HG03039 (cell line): ENCODE data around the gene TMEM269.
"Not testable (repeated sequence)": the region's sequence is repeated elsewhere in the genome, so short reads cannot be mapped to it uniquely, and the experiment has no call there.

Experiments
- ATAC-seq: cut with Tn5 transposase; IDR thresholded peaks from one replicate; pipeline ENCODE4 v1.9.1; 2021; ENCODE audit warnings: mild to moderate bottlenecking, moderate library complexity; ENCODE audit not compliant: unreplicated experiment

TMEM269 gene

DNA sequence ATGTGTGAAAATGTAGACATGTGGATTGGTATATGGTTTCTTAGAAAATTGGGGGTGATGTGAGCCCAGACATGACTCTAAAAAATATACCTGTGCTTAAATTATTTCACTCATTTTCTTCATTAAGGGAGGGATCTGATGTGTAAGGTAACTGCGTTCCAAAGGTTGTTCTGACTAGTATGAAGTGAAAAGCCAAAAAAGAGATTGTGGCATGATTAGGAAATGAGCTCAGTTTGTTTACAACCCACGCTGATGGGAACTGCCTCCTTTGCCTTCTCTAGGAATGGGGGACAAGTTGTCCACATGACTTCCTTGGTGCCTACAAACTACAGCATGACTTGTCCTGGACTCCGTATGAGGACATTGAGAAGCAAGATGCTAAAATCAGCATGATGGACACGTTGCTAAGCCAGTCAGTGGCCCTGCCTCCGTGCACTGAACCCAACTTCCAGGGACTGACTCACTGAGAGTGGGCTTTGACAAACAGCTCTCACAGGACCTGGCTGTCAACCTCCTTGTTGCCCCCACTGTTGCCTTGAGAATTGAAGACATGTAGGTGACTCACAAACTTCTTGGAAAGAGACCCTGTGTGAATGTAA is 9.8 kb upstream of the TMEM269 start:
- no peak for ATAC-seq

DNA sequence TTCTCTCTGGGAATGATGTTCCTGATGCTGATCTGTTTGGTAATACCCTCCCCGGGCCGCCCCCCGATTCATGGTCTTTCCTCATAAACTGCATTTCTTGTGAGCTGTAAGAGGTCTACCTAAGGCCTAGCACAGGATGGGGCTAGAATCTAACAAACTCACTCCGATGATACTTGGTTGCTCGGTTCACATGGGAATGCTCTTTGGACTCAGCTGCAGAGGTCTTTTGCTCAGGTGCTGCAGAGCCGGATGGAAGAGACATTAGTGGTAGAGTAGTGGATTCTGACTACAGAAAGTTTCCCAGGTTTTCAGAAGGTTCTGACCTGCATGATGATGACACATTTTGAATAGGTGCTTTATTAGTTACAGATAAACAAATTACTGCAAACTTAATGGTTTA is 8.3 kb upstream of the TMEM269 start:
- no peak for ATAC-seq

DNA sequence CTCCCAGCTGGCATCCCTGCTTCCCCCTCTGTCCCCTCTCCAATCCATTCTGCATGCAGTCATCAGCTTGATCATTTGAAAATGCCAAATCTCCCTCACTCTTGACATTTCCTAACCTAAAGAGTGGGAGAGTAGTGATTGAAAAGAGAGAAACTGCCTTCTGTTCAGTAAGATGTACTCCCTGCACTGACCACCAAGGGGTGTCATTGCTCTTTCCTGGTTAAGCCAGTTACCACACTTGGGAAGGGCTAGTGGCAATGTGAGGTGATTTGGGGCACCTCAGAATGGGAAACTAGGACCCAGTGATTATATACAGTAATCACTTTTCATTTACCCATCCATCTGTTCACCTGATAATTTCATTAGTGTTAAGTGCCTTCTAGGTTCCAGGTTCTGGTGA is 6.9 kb upstream of the TMEM269 start:
- ATAC-seq, result no peak

DNA sequence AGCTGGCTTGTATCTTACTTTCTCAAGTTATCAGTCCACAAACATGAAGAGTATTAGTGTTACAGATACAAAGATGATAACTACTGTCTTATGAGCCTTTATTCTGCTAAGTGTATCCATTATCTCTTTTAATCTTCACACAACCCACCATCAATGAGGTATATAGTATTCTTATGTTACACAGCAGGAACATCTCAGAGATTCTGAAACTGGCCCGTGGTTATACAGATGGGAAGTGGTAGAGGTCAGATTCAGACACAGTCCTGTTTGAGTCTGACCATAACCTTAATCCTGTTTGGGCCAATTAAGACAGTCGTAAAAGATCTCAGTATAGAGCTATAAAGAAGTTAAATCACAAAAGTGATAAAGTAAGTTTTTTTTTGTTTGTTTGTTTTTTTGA is 5.1 kb upstream of the TMEM269 start:
- no peak for ATAC-seq

DNA sequence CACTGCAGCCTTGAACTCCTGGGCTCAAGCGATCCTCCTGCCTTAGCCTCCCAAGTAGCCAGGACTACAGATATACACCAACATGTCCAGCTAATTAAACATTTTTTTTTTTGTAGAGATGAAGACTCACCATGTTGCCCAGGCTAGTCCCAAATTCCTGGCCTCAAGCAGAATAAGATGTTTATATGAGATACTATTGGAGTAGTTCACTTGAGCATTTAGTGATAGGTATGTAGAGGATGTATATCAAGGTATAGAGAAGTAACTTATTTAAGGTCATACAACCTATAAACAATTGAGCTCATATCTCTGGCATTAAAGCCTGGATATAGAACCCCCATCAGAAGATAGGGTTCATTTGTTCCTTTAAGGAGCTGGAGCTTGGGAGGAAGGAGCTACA is 4.6 kb upstream of the TMEM269 start:
- ATAC-seq, result no peak

DNA sequence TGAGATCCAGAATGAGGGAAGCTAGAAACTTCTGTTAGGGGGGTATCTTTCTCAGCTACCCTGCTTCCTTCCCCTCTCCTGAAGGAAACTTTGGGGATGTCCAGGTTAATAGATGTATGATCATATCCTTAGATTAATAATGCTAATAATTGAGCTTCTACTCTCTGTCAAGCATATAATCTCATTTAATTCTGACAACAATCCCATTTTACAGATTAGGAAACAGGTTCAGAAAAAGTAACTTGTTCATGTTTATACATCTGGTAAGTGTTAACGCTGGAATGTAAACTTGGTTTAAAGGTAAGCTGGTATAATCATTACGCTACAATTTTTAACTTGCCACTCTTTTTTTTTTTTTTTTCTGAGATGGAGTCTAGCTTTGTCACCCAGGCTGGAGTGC is 1.7 kb upstream of the TMEM269 start:
- no peak for ATAC-seq

DNA sequence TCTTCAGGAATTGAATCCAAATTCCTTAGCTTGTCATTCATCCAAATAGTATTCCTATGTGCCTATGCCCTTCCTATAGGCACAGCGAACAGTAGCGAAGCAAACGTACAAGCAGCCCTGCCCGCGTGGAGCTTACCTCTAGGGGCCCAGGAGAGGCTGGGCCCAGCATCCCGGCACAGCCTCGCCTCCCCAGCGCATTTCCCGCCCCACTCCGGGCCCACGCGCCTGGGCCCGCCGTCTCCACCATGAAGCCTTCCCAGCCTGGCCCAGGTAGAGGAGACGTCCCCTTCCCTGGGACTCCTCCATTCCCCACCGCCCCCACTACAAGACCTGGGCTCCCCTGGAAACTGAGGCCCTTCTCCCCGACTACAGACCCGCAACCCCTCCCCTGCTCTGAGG is 245 bp upstream of the TMEM269 start:
- no peak for ATAC-seq

DNA sequence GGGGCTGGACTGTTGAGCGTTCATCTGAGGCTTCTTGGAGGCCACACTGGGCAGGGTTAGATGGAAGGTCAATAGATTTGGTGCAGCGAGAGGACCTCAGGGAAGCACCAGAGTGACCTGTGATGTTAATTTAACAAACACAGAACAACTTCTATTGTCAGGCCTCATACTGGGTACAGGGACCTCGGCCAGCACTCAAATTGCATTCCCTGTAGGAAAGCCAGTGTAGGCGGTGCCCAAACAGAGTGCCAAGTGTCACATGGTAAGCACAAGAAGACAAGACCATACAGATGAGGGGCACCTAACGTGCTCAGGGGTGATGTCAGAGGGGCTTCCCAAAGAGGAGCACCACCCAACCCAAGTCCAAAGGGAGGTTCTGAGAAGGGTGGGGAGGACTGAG is 1.3 kb downstream of the TMEM269 start:
- no peak for ATAC-seq

DNA sequence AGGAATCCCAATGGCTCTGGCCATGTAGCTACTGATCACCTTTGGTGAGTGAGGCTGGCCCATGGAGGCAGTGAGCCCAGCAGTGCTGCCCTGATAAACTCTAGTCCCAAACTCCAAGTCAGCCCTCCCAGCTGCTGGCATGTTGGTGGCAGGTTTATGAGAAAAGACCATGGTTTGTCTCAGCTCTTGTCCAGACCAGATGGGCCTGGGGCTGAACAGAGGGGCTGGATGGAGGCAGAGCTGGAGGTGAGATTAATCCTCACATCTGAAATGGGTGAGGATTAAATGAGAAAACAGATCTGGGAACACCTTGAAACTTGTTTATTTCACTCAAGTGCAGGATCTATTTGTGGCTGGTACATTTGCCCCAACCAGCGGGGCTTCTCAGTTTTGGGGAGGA is 3.2 kb downstream of the TMEM269 start:
- no peak for ATAC-seq

DNA sequence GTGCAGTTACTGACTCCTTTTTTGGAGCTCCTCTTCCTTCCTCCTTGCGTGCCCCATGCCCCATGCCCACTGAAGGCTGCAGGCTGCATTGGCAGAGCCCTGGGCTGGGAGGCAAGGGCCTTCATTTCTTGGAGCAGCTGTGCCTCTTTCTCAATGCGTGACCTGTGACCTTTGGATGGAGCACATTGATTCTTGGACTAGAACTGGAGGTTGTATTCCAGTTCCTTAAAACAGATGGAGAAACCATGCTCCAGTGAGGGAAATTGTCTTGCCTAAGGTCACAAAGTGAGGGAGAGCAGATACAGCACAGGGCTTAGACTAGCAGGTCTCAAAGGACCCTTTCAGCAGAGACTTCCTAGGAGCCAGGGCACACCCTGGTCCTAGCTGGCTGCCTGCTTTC is 9.0 kb downstream of the TMEM269 start:
- no peak for ATAC-seq

DNA sequence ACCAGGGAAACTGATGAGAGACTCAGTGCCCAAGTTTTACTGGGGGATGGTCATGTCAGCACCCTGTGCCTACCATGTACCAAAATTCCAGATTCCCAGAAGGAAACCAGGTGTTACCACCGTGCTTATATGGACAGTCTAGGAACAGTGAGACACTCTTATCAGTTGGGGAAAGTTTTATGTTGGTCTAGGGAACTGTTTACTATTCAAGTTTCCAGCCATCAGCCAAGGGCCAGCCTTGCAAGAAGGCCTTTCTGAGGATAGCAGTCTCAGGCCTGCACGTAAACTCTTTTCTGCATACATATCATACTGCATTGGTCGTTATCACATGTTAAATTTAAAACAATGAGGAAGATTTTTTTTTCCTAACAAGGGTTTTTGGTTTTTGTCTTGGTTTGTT is 12.6 kb downstream of the TMEM269 start:
- ATAC-seq, result no peak

DNA sequence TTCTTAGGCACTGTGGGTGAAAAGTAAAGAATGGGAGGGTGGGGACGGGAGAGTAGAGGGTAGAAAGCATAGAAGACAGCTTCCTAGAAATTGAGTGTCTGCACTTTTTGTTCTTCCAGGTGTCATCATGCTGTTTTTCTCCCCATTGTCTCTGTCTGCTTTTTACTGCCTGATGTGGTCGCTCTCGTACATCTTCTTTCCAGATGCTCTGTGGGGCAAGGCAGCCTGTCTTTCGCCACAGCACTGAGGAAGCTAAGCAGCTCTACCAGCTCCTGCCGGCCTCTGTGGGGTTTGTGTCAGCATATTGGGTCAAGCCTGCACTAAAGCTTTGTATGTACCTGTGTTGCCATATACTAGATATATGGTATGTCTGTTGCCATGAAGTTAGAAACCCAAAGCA is 13.2 kb downstream of the TMEM269 start:
- no peak for ATAC-seq

DNA sequence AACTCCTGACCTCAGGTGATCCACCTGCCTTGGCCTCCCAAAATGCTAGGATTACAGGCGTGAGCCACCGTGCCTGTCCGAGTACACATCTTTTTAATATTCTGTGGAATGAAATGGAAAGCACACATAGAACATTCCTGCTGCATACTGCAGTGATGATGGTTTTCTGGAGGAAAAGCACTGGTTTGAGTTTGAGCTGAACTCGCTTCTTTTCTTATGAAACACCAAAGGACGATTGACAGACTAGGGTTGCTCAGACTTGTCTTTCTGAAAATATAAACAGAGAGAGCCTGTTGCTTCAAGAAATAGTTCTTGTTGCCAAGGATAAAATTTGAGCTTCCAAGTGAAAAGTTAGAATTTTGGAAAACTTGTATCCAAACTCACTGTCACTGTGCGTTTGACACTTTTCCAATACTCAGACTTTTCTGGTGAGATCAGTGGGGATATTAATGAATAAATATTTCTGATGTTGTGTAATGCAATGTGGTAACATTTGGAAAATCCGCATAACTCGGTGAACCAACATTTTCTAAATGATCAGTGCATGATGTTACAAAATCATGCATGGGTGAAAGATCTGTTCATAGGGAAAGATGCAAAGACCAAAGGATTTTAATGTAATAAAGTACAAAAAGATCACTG is 17.2 kb downstream of the TMEM269 start:
- no peak for ATAC-seq

DNA sequence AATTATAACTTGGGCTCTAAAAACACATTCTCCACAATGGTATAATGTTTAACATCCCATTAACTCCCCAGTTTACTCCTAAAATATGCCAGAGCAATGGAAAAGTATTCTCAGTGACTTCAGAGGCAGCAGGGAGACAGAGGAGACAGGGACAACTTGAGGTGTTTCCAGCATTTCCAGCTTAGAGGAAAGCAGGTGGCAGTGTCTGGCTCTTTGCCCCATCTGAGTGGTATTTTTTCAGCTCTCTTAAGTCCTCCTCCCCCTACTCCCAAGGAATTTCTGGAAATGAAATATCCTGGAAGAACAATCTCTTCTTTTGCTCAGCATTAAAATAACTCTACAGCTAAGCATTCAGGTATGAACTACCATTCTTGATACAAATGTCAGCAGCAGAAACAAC is 21.4 kb downstream of the TMEM269 start:
- ATAC-seq, result no peak

DNA sequence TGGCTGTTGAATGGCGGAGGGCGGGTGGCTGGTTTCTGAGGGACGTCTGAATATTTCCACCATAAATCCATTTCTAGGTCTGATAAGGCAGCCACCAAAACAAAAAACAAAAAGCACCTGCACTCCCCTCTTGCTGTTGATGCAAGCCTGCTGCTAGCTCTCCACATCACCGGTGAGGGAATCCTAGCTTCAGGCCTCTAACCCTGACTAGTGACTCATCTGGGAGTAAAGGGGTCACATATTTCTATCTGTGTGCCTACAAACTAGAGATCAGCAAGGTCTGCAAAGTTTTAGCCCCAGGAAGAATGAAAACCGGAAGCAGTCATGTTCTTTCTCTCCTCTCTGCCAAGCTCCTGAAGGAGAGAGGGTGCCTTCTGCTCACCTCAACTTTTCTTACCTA is 21.8 kb downstream of the TMEM269 start:
- ATAC-seq, result no peak

DNA sequence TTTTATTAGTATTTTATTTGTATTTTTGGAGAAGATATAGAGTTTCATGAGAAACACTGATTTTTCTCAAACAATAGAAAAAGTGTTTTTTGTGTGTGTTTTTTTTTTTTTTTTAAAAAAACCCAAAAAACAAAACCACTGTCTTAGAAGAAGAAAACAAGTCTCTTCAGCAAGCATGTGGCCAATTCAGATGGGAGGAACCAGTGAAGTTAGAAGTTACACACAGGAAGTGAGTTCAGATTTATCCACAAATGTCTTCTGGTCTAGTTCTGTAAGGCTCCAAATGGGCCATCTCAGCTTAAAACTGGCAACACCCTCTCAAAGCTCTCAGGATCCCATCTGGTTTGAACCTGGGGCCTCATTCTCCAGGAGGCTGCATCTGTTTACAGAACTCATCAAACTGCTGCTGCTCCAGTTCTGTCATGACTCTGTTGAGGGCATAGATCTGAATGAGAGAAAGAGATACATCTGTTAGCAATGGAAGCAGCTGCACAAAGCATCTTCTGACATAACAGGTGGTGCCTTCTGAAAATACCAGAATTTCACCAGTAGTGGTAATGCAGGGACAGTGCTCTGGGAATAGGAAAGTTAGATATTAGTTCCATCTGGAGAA is 22.4 kb downstream of the TMEM269 start:
- no peak for ATAC-seq

DNA sequence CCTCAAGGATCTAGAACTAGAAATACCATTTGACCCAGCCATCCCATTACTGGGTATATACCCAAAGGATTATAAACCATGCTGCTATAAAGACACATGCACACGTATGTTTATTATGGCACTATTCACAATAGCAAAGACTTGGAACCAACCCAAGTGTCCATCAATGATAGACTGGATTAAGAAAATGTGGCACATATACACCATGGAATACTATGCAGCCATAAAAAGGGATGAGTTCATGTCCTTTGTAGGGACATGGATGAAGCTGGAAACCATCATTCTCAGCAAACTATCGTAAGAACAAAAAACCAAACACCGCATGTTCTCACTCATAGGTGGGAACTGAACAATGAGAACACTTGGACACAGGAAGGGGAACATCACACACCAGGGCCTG is 30.0 kb downstream of the TMEM269 start:
- not testable (repeated sequence) for ATAC-seq

DNA sequence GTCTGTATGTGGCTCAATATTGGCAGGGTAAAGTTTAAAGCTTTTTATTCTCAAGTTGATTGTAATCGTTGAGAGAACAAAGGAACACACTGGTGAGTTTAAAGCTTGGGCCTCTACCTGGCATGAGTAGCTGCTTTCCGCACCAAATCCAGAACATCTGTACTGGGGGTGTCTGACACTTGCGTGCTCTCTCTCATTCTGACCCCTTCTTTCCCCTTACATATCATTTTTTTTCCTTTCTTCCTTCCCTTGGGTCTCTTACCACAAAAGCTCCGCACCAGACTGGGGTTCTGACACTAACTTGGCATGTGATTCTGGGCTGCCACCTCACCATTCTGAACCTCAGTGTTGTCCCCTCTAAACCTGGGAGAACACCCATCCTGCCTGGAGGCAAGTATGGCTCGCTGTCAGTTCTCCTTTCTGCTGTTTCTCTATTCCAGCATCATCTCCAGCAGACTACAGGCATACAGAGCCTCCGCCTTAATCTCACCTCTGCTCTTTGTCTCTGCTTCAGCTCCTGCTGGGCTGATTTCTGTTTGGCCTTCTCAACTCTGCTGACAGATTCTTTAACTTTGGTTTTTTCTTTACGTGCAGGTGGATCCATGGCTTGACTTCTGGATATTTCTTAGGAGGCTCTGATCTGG is 31.3 kb downstream of the TMEM269 start:
- no peak for ATAC-seq

DNA sequence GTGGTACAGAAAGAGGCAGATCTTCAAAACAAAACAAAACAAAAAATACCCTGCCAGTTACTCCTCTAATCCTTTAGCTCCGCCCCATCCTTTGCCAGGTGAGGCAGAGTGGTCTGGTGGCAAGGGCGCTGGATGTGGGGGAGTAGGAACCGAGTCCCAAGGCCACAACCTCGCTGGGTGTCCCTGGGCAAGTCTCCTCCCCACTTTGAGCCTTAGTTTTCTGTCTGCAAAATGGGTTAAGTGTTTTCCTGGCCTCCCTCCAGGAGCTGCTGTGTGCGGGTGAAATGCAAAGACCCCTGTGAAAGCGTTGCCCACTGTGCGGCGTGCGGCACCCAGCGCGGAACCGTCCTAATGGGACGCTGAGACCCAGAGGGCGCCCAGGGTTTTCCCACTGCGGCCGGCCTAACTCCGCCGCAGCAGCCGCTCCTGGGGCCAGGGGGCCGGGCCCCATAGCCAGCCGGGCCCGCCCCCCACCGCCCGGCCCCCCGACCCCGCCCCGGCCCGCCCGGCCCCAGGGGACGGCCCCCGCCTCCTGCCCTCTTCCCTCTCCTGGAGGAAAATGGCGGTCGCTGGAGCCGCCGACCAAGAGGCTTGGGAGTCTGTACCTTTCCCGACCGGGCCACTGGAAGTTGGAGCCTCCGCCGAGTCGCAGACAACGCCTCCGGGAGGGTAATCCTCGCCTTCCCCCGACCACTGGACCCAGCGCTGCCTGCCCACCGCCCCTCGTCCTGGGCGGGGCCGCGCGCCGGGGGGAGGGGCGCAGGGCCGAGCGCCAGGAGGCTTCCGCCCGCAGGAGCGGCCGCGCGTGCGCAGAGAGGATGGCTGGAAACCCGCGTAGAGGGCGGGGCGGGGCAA is 32.0 kb downstream of the TMEM269 start, which contains the start of the genes ERMAP and SVBP:
Gene ERMAP (plus strand): TSS at position 538 of the 855 bp plus-strand sequence. CDS start 13,327 bp downstream, outside the sequence.
Gene SVBP (minus strand): TSS at position 813 of the 855 bp plus-strand sequence. CDS start 853 bp downstream, outside the sequence.
- peak; percentile 85 for ATAC-seq

DNA sequence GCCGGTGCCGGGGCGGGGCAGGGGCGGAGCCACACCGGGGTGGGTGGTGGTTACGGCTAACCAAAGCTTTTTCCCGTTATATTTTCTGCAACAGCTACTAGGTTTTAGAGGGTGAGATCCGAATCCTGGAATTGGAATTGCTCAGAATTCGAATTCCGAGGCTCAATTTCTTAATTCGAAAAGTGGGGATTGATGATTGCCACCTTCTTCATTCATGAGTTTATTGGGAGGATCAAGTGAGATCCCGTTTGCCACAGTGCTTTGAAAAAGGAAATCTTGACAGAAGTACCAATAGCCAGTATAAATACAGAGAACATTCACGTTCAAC is 32.6 kb downstream of the TMEM269 start:
- ATAC-seq, result no peak

DNA sequence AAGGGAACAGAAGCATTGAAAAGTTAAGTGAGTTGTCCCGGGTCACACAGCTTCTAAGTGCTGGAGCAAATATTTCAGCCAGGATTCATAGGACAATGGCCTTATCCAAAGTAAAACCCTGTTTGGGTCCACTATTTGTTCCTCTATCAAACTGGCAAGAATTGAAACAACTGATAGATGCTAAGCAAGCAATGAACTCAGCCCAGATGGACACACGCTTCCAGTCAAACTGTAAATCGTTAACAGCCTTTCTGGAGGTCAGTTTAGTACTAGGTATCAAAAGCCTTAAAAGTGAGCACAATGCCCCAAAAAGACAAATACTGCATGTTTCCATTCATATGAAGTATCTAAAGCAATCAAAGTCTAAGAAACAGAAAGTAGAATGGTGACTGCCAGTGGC is 33.2 kb downstream of the TMEM269 start:
- ATAC-seq, result no peak
